GM21786 (cell line): ENCODE data around the gene CDH4.
"Not testable (repeated sequence)": the region's sequence is repeated elsewhere in the genome, so short reads cannot be mapped to it uniquely, and the experiment has no call there.

Experiments
- ATAC-seq: cut with Tn5 transposase; IDR thresholded peaks from one replicate; pipeline ENCODE4 v1.9.1; 2021; ENCODE audit not compliant: unreplicated experiment

CDH4 gene

DNA sequence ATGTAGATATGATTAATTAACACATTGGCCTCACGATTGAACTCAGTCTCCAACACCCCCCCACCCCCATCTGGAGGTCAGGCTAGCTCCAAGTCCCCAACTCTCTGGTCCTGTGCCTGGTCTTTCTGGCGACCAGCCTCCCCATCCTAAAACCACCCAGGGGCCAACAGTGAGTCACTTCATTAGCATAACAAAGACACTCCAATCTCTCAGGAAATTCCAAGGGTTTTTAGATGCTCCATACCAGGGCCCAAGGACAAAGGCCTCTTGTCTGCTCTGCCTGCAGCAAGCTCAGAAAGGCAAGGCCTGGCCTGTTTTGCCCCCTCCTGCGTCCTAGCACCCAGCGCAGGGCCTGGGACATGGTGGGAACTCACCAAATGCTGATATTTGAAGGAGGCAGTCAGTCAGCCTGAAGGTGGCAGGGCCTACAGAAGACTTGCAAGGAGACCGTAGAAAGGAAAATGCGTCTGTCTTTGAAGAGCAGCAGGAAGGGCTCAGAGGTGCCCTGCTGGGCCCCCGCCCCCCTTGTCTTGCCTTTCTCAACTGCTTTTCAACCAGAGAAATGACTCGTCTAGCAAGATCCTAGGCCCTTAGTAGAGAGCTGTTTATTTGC, 184.7 kb downstream of the CDH4 start:
- ATAC-seq = no peak

DNA sequence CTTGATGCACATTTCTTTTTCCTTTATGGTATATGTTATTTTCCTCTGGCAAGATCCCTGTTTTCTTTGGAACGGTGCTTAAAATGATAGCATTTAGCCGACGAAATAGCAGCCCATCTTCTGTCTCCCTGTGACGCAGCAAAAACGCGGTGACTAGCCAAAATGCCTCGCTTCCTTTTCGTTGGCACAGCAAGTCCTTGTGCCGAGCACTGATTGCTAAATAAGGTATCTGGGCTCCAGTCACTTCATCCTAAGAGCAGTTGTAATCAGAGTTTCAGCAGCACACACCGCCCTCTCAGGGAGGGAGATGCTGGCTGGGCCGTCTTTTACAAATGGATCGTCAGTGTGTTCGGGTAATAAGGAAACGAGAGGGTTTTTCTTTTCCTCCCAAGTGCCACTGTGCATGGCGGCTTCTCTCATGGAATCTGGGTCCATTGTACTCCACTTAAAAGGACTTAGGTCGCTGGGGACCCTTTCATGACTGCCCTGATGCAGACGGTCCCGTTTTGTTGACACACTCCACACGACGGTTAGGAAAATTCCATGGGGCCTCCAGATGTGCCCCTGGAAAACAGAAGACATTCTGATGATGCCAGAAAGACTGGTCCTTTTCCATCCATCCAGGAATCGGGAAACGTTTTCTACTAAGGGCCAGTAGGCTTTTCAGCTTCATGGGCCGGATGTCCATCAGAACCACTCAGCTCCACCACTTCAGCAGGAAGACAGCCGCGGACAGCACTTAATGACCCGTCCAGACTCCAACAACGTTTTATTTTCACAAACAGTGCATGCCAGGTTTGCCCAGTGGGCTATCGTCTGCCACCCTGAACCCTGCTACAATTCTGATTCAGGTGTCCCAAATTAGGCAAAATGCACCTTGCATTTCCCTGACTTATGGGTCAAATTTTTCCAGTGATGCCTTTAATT, 185.5 kb downstream of the CDH4 start:
- no peak for ATAC-seq

- ATAC-seq = no peak
Measured at GRCh38 chr20:61438285-61438684, 186.2 kb downstream of the CDH4 start.

DNA sequence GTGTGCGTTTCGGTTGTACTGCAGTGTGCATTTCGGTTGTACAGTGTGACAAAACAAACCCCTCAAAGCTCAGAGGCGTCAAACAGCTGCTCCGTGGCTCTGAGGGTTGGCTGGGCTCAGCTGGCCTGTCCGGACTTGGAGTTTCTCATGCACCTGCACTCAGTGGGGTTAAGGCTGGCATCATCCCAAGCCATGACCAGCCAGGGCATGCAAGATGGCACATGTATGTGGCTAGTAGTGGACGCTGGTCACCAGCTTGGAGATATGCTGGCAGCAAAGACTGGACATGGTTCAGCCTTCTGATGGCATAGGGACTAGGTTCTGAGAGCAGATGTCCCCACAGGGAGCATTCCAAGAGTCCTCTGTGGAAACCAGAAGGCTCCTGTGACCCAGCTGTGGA, 187.2 kb downstream of the CDH4 start:
- ATAC-seq = no peak

DNA sequence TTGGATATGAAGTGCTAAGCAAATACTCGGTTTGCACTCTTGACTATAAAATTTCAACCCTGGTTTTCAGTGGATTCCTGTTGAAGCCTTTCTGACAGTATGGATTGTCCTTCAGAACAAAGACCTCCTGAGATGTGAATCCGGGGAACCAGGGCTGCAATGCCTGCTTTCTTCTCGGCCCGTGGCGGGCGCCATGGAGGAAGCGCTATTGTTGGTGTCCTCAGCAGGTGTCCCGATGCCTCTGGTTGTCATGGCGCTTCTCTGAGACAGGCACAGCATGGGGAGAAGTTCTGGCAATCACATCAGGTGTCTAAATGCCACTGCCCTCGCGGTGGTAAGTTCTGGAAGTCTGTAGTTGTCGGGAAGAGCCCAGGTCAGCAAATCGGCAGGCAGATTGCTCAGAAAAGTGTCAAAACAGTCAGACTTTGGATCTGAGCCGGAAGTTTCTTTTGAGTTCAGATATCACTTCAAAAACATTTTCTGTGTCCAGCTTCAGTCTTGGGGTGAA, 188.5 kb downstream of the CDH4 start:
- ATAC-seq = no peak

DNA sequence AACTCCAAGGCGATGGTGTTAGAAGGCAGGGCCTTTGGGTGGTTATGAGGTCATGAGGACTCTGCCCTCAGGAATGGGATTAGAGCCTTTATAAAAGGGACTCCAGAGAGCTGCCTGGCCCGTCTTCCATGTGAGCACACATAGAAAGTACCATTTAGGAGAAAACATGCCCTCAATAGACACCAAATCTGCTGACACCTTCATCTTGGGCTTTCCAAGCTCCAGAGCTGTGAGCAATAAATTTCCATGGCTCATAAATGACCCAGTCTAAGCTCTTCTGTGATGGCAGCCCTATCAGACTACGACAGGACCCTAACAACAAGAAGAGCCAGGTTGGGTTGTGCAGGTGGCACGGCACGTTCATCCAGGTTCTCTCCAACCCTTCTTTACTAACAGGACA, 189.5 kb downstream of the CDH4 start:
- ATAC-seq = no peak

- ATAC-seq = no peak
Measured at GRCh38 chr20:61442075-61442670, 190.1 kb downstream of the CDH4 start.

DNA sequence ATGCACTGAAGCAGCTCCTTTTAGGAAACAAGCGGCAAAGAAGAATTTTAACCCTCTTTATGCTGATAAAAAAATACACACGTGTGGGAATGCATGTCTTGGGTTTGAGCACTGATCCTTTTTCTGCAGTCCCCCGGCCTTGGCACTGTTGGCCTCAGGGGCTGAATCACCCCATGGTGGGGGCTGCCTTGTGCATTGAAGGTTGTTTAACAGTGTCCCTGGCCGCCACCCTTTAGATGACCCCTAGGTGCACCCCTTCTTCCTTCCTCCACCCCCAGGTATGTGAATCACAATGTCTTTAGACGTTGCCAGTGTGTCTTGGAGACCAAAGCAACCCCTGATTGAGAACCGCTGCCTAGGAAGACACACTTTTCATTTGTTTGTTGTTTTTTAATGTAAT, 190.7 kb downstream of the CDH4 start:
- ATAC-seq = no peak

DNA sequence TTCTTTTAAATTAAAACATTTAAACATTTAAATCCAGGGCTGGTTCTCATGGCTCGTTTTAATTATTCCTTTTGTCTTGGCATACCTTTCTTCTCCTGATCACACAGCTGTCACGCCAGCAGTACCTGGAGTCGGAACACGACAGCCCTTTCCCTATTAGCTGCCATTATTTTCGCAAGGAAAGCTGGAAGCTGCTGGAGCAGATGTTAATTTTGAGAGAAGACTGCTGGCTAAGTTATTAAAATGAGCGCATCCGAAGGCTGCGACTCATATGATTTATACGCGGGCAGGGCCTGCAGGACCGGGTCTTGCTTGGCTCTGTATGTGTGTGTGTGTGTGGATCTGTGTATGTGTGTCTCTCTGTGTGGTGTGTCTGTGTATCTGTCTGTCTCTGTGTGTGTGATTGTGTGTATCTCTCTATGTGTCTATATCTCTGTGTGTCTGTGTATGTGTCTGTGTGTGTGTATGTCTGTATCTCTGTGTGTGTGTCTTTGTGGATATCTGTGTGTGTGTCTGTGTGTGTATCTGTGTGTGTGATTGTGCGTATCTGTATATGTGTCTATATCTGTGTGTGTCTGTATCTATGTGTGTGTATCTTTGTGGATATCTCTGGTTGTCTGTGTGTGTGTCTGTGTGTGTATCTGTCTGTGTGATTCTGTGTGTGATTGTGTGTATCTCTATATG, 191.5 kb downstream of the CDH4 start:
- ATAC-seq = no peak

- no peak for ATAC-seq
Measured at GRCh38 chr20:61444637-61445036, 192.6 kb downstream of the CDH4 start.

DNA sequence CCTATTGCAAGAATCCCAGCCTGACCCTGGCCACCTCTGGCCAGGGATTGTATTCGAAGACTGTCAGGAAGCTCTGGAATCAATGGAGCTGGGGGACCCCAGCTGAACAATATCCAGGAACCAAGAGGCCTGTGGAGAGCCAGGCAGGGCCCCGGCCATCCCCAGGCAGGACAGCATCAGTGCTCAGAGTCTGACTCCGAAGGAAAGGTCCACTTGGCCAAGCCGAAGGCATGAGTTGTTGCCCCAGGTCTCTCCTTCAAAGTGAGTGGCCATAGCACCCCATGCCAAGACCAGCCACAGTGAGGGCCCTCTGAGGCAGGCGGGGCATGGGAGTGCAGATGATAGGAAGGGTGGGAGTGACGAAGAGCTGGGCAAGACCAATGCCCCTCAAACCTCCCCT, 193.1 kb downstream of the CDH4 start:
- no peak for ATAC-seq

DNA sequence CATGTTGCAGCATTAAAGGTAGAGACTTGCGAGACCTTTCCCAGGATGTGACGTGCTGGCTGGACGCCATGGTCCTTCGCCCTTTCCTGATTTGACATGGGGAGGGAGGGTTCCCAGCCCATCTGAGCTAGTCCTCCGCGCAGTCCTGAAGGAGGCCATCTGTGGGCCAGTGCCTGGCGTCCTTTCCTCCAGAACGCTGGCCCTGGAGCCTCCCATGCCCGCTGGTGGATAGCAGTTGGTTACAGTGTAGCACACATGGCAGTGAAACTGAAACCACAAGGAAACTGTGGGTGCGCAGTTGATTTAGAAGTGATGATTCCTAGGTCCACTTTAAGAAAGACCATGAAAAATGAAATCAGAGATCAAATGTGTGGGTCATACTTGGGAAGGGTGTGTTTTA, 193.7 kb downstream of the CDH4 start:
- ATAC-seq = no peak

GRCh38 chr20:61447952-61448351, 195.9 kb downstream of the CDH4 start:
- no peak for ATAC-seq

DNA sequence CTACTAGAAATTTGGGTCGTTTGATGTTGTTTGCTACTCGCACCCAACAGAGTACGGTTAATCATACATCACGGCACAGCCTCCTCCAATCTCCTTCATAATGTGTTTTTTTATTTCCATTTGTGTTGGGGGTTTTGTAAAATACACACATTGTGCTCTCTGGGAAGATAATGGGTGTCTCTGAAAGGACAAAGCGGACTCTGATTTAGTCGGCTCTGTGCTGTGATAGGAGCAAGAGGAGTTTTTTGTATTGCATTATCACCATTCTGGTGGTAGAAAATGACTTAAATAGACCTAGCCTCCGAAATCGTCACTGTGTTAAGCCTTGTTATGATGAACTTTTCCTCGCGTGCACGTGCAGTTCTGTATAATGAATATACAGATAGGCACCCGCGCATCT, 196.3 kb downstream of the CDH4 start:
- ATAC-seq = no peak

DNA sequence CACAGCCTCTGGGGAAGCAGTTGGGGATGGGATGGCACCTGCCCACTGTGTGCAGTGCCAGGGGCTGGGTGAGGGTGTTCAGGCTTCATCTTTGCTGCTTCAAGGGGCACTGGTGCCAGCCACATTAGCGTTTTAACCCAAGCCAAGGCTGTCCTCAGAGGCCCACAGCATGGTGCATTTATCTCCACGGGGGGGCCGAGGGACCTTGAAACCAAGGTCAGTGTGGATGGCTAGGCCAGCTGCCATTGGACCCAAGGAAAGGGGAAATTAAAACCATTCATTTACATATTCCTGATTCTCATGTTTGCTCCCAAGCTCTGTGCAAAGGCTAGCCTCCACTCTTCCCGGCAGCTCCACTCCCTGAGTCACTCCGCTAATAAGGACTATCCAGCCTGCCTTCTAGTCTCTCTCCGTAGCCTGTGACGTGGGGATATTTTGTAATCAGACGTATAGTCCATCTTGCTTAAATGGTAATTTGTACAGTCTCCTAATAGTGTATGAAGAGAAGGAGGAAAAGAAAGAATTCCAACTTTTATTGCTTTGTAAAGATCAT, 197.1 kb downstream of the CDH4 start:
- no peak for ATAC-seq

DNA sequence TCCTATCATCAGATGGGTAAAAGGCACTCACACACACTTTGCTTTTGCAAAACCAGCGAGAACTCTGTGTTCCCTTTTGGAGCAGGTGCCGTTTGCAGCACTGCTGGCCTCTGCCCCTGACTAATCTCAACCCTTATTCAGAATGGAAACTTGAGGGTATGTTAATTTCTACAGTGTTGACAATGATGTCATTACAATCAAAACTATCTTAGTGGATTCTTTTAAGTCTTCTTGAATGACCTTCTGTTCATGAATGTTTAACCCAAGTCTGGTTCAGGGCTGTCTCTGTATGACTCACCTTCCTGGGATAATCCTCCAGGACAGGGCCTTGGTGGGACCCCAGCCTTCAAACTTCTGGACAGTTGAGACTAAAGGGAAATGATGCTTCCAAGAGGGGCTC, 197.9 kb downstream of the CDH4 start:
- no peak for ATAC-seq

- ATAC-seq = no peak
Measured at GRCh38 chr20:61450549-61450948, 198.5 kb downstream of the CDH4 start.

GRCh38 chr20:61451009-61451408, 198.9 kb downstream of the CDH4 start:
- no peak for ATAC-seq

DNA sequence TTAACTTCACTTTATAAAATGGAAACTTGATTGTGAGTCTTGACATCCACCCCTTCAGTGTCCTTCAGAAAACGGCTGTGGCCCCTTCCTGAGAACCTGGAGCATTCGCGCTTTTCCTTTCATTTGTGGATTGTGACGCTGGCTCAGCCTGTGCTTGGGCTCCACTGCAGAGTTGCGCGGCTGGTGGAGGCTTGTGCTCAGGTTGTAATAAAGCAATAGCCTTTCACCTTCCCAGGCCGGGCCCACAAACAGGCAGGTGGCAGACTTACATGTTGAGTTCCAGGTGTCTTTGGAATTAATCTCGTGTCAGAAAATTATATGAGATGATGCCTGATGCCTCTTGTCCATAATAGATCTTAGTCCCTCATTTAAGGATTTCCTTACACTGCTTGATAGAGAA, 199.9 kb downstream of the CDH4 start:
- ATAC-seq = no peak

GRCh38 chr20:61453219-61453618, 201.2 kb downstream of the CDH4 start:
- no peak for ATAC-seq

DNA sequence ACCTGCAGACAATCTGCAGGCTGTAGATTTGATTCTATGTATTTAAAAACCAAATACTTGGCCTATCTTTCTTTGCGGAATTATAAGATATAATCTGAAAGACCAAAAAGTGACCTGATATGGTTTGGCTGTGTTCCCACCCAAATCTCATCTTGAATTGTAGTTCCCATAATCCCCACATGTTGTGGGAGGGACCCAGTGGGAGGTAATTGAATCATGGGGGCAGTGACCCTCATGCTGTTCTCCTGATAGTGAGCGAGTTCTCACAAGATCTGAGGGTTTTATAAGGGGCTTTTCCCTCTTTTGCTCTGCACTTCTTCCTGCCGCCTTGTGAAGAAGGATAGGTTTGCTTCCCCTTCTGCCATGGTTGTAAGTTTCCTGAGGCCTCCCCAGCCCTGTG, 201.6 kb downstream of the CDH4 start:
- ATAC-seq = not testable (repeated sequence)
